ENCODE data around the gene SWT1. TPM values are rescaled to one million over a fixed set of nuclear protein-coding genes. Genes with fewer than 3 reads are reported as not detected.

The SWT1 gene
- total and polyA plus RNA-seq, 9 of the 15 experiments (the other 6 are each of a cell fraction or from before 2014, with no cell fraction given): 1.5 to 3.4 (median 2.3) TPM

- TF ChIP-seq TCF3 (CRISPR knock-in tag; IDR thresholded peaks at IDR 0.05) (0 out of 2 replicates have a peak, but pooled peaks have one; percentile 3), ZNF324 (CRISPR knock-in tag; IDR thresholded peaks at IDR 0.05) (no peak), ARID3A (IDR thresholded peaks at IDR 0.05; ENCODE audit: borderline replicate concordance, low read depth, low read length) (no peak), ARID2 (IDR thresholded peaks at IDR 0.05) (no peak), KLF1 (tag; IDR thresholded peaks at IDR 0.05) (no peak), TBL1XR1 (IDR thresholded peaks at IDR 0.05; ENCODE audit: low read length in 2 of 2) (no peak; a peak in 1 of 4 replicates), ZNF311 (CRISPR knock-in tag; IDR thresholded peaks at IDR 0.05) (no peak), ZNF318 (IDR thresholded peaks at IDR 0.05; ENCODE audit: borderline replicate concordance in 1 of 2, low read depth in 1 of 2) (no peak), RHOXF2B (CRISPR knock-in tag; conservative IDR thresholded peaks at IDR 0.05) (no peak), U2AF2 (optimal IDR thresholded peaks at IDR 0.05; ENCODE audit: low read depth, low read length) (no peak), RBM17 (IDR thresholded peaks at IDR 0.05; ENCODE audit: borderline replicate concordance, low read depth, low read length) (no peak), ZNF316 (IDR thresholded peaks at IDR 0.05) (no peak), CREBBP (IDR thresholded peaks at IDR 0.05; ENCODE audit: low read depth, low read length) (no peak)
- TF ChIP-seq, protein P1, sequence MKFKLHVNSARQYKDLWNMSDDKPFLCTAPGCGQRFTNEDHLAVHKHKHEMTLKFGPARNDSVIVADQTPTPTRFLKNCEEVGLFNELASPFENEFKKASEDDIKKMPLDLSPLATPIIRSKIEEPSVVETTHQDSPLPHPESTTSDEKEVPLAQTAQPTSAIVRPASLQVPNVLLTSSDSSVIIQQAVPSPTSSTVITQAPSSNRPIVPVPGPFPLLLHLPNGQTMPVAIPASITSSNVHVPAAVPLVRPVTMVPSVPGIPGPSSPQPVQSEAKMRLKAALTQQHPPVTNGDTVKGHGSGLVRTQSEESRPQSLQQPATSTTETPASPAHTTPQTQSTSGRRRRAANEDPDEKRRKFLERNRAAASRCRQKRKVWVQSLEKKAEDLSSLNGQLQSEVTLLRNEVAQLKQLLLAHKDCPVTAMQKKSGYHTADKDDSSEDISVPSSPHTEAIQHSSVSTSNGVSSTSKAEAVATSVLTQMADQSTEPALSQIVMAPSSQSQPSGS (CRISPR knock-in tag; IDR thresholded peaks at IDR 0.05): no peak
- TF ChIP-seq, protein P2, sequence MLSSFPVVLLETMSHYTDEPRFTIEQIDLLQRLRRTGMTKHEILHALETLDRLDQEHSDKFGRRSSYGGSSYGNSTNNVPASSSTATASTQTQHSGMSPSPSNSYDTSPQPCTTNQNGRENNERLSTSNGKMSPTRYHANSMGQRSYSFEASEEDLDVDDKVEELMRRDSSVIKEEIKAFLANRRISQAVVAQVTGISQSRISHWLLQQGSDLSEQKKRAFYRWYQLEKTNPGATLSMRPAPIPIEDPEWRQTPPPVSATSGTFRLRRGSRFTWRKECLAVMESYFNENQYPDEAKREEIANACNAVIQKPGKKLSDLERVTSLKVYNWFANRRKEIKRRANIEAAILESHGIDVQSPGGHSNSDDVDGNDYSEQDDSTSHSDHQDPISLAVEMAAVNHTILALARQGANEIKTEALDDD (IDR thresholded peaks at IDR 0.05): no peak
- TF ChIP-seq, protein P3, sequence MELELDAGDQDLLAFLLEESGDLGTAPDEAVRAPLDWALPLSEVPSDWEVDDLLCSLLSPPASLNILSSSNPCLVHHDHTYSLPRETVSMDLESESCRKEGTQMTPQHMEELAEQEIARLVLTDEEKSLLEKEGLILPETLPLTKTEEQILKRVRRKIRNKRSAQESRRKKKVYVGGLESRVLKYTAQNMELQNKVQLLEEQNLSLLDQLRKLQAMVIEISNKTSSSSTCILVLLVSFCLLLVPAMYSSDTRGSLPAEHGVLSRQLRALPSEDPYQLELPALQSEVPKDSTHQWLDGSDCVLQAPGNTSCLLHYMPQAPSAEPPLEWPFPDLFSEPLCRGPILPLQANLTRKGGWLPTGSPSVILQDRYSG (tag; conservative IDR thresholded peaks at IDR 0.05; ENCODE audit: low read depth): no peak
These were observed 157.4 kb downstream of the SWT1 start (continued) for GRCh38 chr1:185314411-185314810.
